ENCODE measurements around the gene SORCS2. TPM values are rescaled to one million over a fixed set of nuclear protein-coding genes. Genes with fewer than 3 reads are reported as not detected.

Gene SORCS2
- total and polyA plus RNA-seq, 12 donors: 0.25 to 5.4 (median 2.2) TPM

- ATAC-seq: peak in 5 of 8 donors; percentile 15 to 73 (median 46)
- no peaks in the 10 kb centered on the region for H3K27me3 ChIP-seq
- 95 to 97% methylated on average over 7 of the region's 7 CpGs for WGBS, 2 donors
- H3K9me3 ChIP-seq: no peaks in the 10 kb centered on the region
- DNase-seq: peak in 1 of 2 donors; percentile 34
- H3K4me3 ChIP-seq: no peak overlapping the region
- H3K4me1 ChIP-seq: peaks cover 0 to 8% (median 0%) of the 10 kb centered on the region in 9 donors
- peak overlapping the region in 1 of 10 donors; percentile 38 for H3K27ac ChIP-seq
- intact Hi-C loops (cut with DNase I): no loop called here
- no peak for TF ChIP-seq CTCF (IDR thresholded peaks at IDR 0.05)
- no peaks in the 10 kb centered on the region for H3K36me3 ChIP-seq
These were observed 554.7 kb downstream of the SORCS2 start for GRCh38 chr4:7747062-7747385.

GRCh38 chr4:7747566-7747965, 555.2 kb downstream of the SORCS2 start:
- no peak overlapping the region for H3K4me3 ChIP-seq
- peak overlapping the region in 1 of 10 donors; percentile 38 for H3K27ac ChIP-seq
- DNase-seq (peak in 1 of 2 donors; percentile 6), ATAC-seq (no peak)
- intact Hi-C loops (cut with DNase I): no loop called here
- WGBS, 2 donors: 93 to 97% methylated on average over 11 of the region's 11 CpGs
- no peak for TF ChIP-seq CTCF (IDR thresholded peaks at IDR 0.05)
- H3K9me3 ChIP-seq: no peaks in the 10 kb centered on the region
- H3K36me3 ChIP-seq: no peaks in the 10 kb centered on the region
- H3K4me1 ChIP-seq: peaks cover 0 to 8% (median 0%) of the 10 kb centered on the region in 9 donors
- H3K27me3 ChIP-seq: no peaks in the 10 kb centered on the region

GRCh38 chr4:7750523-7750922, 558.2 kb downstream of the SORCS2 start:
- Histone ChIP-seq H3K27ac (no peak overlapping the region), H3K36me3 (no peaks in the 10 kb centered on the region), H3K9me3 (no peaks in the 10 kb centered on the region), H3K4me3 (no peak overlapping the region), H3K4me1 (peaks cover 0 to 8% (median 0%) of the 10 kb centered on the region in 9 donors), H3K27me3 (no peaks in the 10 kb centered on the region)
- intact Hi-C loops (cut with DNase I): no loop called here
- DNase-seq (peak in 1 of 2 donors; percentile 4), ATAC-seq (no peak)
- 65 to 67% methylated on average over 6 of the region's 6 CpGs for WGBS, 2 donors
- no peak for TF ChIP-seq CTCF (IDR thresholded peaks at IDR 0.05)

GRCh38 chr4:7750972-7751371, 558.6 kb downstream of the SORCS2 start:
- intact Hi-C loops (cut with DNase I): no loop called here
- peaks cover 0 to 8% (median 0%) of the 10 kb centered on the region in 9 donors for H3K4me1 ChIP-seq
- no peaks in the 10 kb centered on the region for H3K27me3 ChIP-seq
- no peak for TF ChIP-seq CTCF (IDR thresholded peaks at IDR 0.05)
- H3K9me3 ChIP-seq: no peaks in the 10 kb centered on the region
- no peaks in the 10 kb centered on the region for H3K36me3 ChIP-seq
- no peak overlapping the region for H3K4me3 ChIP-seq
- no peak overlapping the region for H3K27ac ChIP-seq
- DNase-seq: no peak
- ATAC-seq: no peak
